H1 (cell line): ENCODE results near the gene MAPK8. TPM values are rescaled to one million over a fixed set of nuclear protein-coding genes. Genes with fewer than 3 reads are reported as not detected.

Source experiments
- CTCF ChIA-PET: fragments of 300-600 bp; sonication (Branson Sonifier 250); formaldehyde crosslinking; loops from one replicate; lab custom pipeline; 2021; ENCODE audit not compliant: partially characterized antibody; lab: Charles Lee
- POLR2A ChIA-PET: fragments of 300-600 bp; sonication (Branson Sonifier 250); formaldehyde crosslinking; loops from one replicate; lab custom pipeline; 2021; ENCODE audit warnings: inconsistent platforms; ENCODE audit not compliant: partially characterized antibody; lab: Charles Lee
- DNase-seq, 2 experiments: peaks; one replicate each; pipeline versions ENCODE4 v3.0.0 to v3.0.0-alpha.2; 2010 to 2022; ENCODE audit warnings: low spot score in 2 of 2, low read depth in 1 of 2, mixed read lengths in 1 of 2
- FAIRE-seq: peaks from 2 replicates; lab custom pipeline; 2011; peaks lifted over from hg19 to GRCh38; lab: Jason Lieb, UNC
- H2AFZ ChIP-seq: 2 replicates; pipeline ENCODE4 v1.8.1; 2012; ENCODE audit warnings: low read length, inconsistent platforms
- H2AK5ac ChIP-seq: 2 replicates; pipeline ENCODE4 v1.6.1; 2013; ENCODE audit warnings: low read depth, low read length
- H2BK120ac ChIP-seq: replicated peaks from 2 replicates; pipeline ENCODE3; 2013; ENCODE audit warnings: low read depth, low read length, inconsistent platforms
- H2BK12ac ChIP-seq: 2 replicates; pipeline ENCODE4 v1.6.1; 2013; ENCODE audit warnings: low read depth, low read length
- H2BK15ac ChIP-seq: 2 replicates; pipeline ENCODE4 v1.6.1; 2013; ENCODE audit warnings: low read length
- H2BK20ac ChIP-seq: 2 replicates; pipeline ENCODE4 v1.6.1; 2013; ENCODE audit warnings: low read length
- H2BK5ac ChIP-seq: 2 replicates; pipeline ENCODE4 v1.6.1; 2013; ENCODE audit warnings: low read depth, low read length
- H3K14ac ChIP-seq: 2 replicates; pipeline ENCODE4 v1.6.1; 2013; ENCODE audit warnings: inconsistent platforms; ENCODE audit not compliant: insufficient read length
- H3K18ac ChIP-seq: 2 replicates; pipeline ENCODE4 v1.6.1; 2013; ENCODE audit warnings: low read length; ENCODE audit errors: extremely low read depth
- H3K23ac ChIP-seq: 2 replicates; pipeline ENCODE4 v1.6.1; 2013; ENCODE audit warnings: inconsistent platforms; ENCODE audit not compliant: insufficient read length
- H3K23me2 ChIP-seq: 2 replicates; pipeline ENCODE4 v1.6.1; 2013; ENCODE audit warnings: low read depth, low read length
- H3K27ac ChIP-seq: 2 replicates; pipeline ENCODE4 v1.6.1; 2011; ENCODE audit warnings: low read depth, low read length, inconsistent platforms
- H3K27me3 ChIP-seq, 4 experiments: replicated peaks in 1 of 4; 1 replicate in 1 of 4; 2 replicates in 3 of 4; pipeline versions ENCODE4 v1.6.1 to v1.8.1; 2011 to 2013; ENCODE audit warnings: low read length in 3 of 4, mild to moderate bottlenecking in 3 of 4, inconsistent platforms in 2 of 4, mixed read lengths in 2 of 4, moderate library complexity in 1 of 4; ENCODE audit not compliant: control insufficient read depth in 3 of 4, insufficient read depth in 3 of 4; ENCODE audit errors: extremely low read depth in 1 of 4
- H3K36me3 ChIP-seq, 4 experiments: 2 replicates each; pipeline versions ENCODE4 v1.6.1 to v1.8.1; 2011 to 2013; ENCODE audit warnings: mild to moderate bottlenecking in 4 of 4, low read length in 3 of 4, moderate library complexity in 2 of 4, control low read depth in 1 of 4, inconsistent platforms in 1 of 4; ENCODE audit not compliant: insufficient read depth in 4 of 4, control insufficient read depth in 2 of 4
- H3K4ac ChIP-seq: replicated peaks from 2 replicates; pipeline ENCODE3; 2013; ENCODE audit warnings: low read length, low read depth, mixed read lengths, inconsistent platforms; ENCODE audit not compliant: insufficient read length
- H3K4me1 ChIP-seq, 4 experiments: replicated peaks in 1 of 4; 1 replicate in 1 of 4; 2 replicates in 3 of 4; pipeline versions ENCODE4 v1.6.1 to v1.8.1; 2011 to 2013; ENCODE audit warnings: low read length in 3 of 4, inconsistent platforms in 2 of 4, mixed read lengths in 1 of 4; ENCODE audit not compliant: insufficient read depth in 4 of 4, control insufficient read depth in 3 of 4
- H3K4me2 ChIP-seq, 2 experiments: 2 replicates each; pipeline versions ENCODE4 v1.6.1 to v1.8.1; 2011 to 2013; ENCODE audit warnings: low read depth in 2 of 2, low read length in 2 of 2, control low read depth in 1 of 2, inconsistent platforms in 1 of 2, mild to moderate bottlenecking in 1 of 2; ENCODE audit not compliant: insufficient read depth in 1 of 2
- H3K4me3 ChIP-seq, 4 experiments: fragments of 200-600, 300-600 bp in 1 of 4; sonication (generic), shearing (Covaris generic), sonication (Bioruptor Twin) in 1 of 4; 2 replicates each; pipeline versions ENCODE4 v1.5.1 to v1.8.1; 2011 to 2016; ENCODE audit warnings: low read length in 4 of 4, low read depth in 3 of 4, control low read depth in 2 of 4, inconsistent platforms in 2 of 4, mild to moderate bottlenecking in 2 of 4, mixed read lengths in 1 of 4, moderate library complexity in 1 of 4; ENCODE audit not compliant: insufficient read depth in 2 of 4; ENCODE audit errors: extremely low read depth in 1 of 4
- H3K56ac ChIP-seq: replicated peaks from 2 replicates; pipeline ENCODE3; 2013; ENCODE audit warnings: low read depth, mild to moderate bottlenecking, mixed read lengths, low read length, inconsistent platforms; ENCODE audit not compliant: insufficient read length
- H3K79me1 ChIP-seq: 2 replicates; pipeline ENCODE4 v1.6.1; 2013; ENCODE audit warnings: low read depth, low read length, control low read depth
- H3K79me2 ChIP-seq, 2 experiments: 2 replicates each; pipeline versions ENCODE4 v1.6.1 to v1.8.1; 2012 to 2013; ENCODE audit warnings: low read length in 2 of 2, mild to moderate bottlenecking in 2 of 2, inconsistent platforms in 1 of 2; ENCODE audit not compliant: insufficient read depth in 2 of 2, control insufficient read depth in 1 of 2
- H3K9ac ChIP-seq, 4 experiments: replicated peaks in 1 of 4; 1 replicate in 1 of 4; 2 replicates in 3 of 4; pipeline versions ENCODE4 v1.6.1 to v1.8.1; 2011 to 2013; ENCODE audit warnings: low read depth in 3 of 4, low read length in 3 of 4, control low read depth in 2 of 4, mild to moderate bottlenecking in 2 of 4, moderate library complexity in 2 of 4, inconsistent platforms in 1 of 4; ENCODE audit errors: extremely low read depth in 1 of 4
- H3K9me3 ChIP-seq, 2 experiments: 2 replicates each; pipeline versions ENCODE4 v1.6.1 to v1.8.1; 2012 to 2013; ENCODE audit warnings: mild to moderate bottlenecking in 2 of 2, moderate library complexity in 2 of 2, control low read depth in 1 of 2, inconsistent platforms in 1 of 2, low read depth in 1 of 2, low read length in 1 of 2, mixed read lengths in 1 of 2; ENCODE audit not compliant: insufficient read depth in 2 of 2
- H4K20me1 ChIP-seq, 2 experiments: replicated peaks in 1 of 2; 2 replicates each; pipeline versions ENCODE3 to v1.8.1; 2011 to 2013; ENCODE audit warnings: inconsistent platforms in 2 of 2, low read length in 2 of 2, mild to moderate bottlenecking in 1 of 2; ENCODE audit not compliant: insufficient read depth in 2 of 2, control insufficient read depth in 1 of 2
- H4K5ac ChIP-seq: 2 replicates; pipeline ENCODE4 v1.6.1; 2013; ENCODE audit warnings: low read length, low read depth, mixed read lengths, inconsistent platforms; ENCODE audit not compliant: insufficient read length
- H4K8ac ChIP-seq: 2 replicates; pipeline ENCODE4 v1.8.0; 2013; ENCODE audit warnings: mild to moderate bottlenecking, moderate library complexity, low read length, inconsistent platforms; ENCODE audit not compliant: insufficient read depth; ENCODE audit errors: extremely low read depth
- H4K91ac ChIP-seq: replicated peaks from 2 replicates; pipeline ENCODE3; 2013; ENCODE audit warnings: low read length, mixed read lengths, inconsistent platforms; ENCODE audit not compliant: insufficient read length
- CTBP2 ChIP-seq: IDR thresholded peaks from 2 replicates; pipeline ENCODE4 v1.7.0; 2011; ENCODE audit warnings: borderline replicate concordance, mild to moderate bottlenecking, moderate library complexity, mixed read lengths, low read length; ENCODE audit not compliant: insufficient read depth, insufficient read length
- POLR2A ChIP-seq, 2 experiments: IDR thresholded peaks; 1 replicate in 1 of 2; 2 replicates in 1 of 2; pipeline ENCODE4 v1.6.1; 2011; ENCODE audit warnings: low read depth in 2 of 2, low read length in 2 of 2, mild to moderate bottlenecking in 2 of 2; ENCODE audit errors: control extremely low read depth in 1 of 2
- WGBS, 2 experiments: shearing (Covaris generic) in 1 of 2; methylation state at CpG; one replicate each; pipeline versions ENCODE4 v1.1.6 to v1.1.7; 2013 to 2015; ENCODE audit warnings: low lambda C conversion rate in 2 of 2, mixed read lengths in 2 of 2, inconsistent platforms in 1 of 2, low coverage in 1 of 2, missing lambda C conversion rate in 1 of 2; ENCODE audit not compliant: insufficient replicate concordance in 2 of 2, insufficient coverage in 1 of 2, insufficient read length in 1 of 2; ENCODE audit errors: extremely low coverage in 1 of 2, missing lambda C conversion rate in 1 of 2; 5-methylcytosine and 5-hydroxymethylcytosine counted together
- polyA plus RNA-seq, 7 experiments: library from polyadenylated mRNA; depleted of rRNA in 3 of 7; stranded (reverse) in 5 of 7; unstranded in 2 of 7; fragments of >200 nt in 5 of 7; fragments of 200-250 nt in 2 of 7; gene quantifications; 1 replicate in 5 of 7; 2 replicates in 1 of 7; 4 replicates in 1 of 7; pipeline versions ENCODE4 v1.2.1 to v1.2.3, GENCODE V29; 2011 to 2013; ENCODE audit warnings: missing spikeins in 2 of 7, mixed read lengths in 2 of 7
- total RNA-seq: library from RNA; stranded (reverse); fragmentation: NEBNext Ultra II Directional; extraction: Animal tissue kit (Norgen Biotek cat#: 25700); gene quantifications from 2 replicates; pipeline ENCODE4 v1.2.1, GENCODE V29; 2021

MAPK8 gene
- total and polyA plus RNA-seq, 2 of the 8 experiments (the other 6 are each of a cell fraction or from before 2014, with no cell fraction given) = 23.3 to 71.3 TPM

DNA sequence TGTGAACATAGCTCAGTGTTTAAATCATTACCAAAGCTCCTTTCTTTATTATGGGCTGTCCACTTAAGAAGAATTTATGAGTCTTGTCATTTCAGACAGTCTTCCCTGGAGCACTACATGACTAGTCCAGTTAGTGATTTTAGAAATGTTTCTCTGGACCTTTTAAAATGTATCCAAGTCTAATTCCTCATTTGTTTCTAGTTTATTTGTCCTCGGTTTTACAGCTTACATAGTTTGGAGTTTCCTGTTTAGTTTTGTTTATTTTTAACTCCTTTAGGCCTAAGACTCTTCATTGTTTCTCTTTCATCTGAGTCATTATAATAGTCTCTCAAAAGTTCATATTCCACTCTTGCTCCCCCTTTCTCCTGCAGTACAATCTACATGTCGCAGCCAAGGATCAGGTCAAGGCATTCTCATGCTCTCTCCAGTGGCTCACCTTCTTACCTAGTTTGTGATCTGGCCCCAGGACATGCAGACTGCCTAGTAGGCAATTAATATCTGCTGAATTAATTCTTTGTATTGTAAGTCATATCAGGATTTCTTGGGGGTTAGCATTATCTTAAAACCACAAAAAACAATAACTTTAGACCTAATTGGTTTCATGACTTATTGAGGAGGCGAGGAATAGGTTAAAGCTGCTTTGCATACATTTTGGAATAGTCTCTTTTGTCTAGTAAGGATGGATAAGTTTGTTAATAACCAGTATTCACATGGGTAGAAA is 93.8 kb downstream of the MAPK8 start:
- DNase-seq (no peak), FAIRE-seq (no peak)
- H4K91ac ChIP-seq = no peak overlapping the region
- H3K9me3 ChIP-seq = no peaks in the 10 kb centered on the region
- H3K18ac ChIP-seq = no peak overlapping the region
- H3K36me3 ChIP-seq = peaks cover 0 to 2% (median 0%) of the 10 kb centered on the region in 4 experiments; a peak in 3 of 8 replicates
- no peak overlapping the region for H2BK20ac ChIP-seq
- no peaks in the 10 kb centered on the region for H3K23me2 ChIP-seq
- H3K4me2 ChIP-seq = peak overlapping the region in 1 of 2 experiments; percentile 80; a peak in 1 of 4 replicates
- no peak overlapping the region for H3K27ac ChIP-seq
- CTCF ChIA-PET = interaction anchor here (1.4 to 1.8 kb wide), 3 partner anchors 16 to 63 kb away, joined by 3 to 20 read pairs (median 4); no protein-coding TSS in a partner anchor
- H2BK120ac ChIP-seq = no peak overlapping the region
- POLR2A ChIA-PET = no interaction called here
- H2AFZ ChIP-seq = no peak overlapping the region
- H2BK12ac ChIP-seq = no peak overlapping the region
- H4K8ac ChIP-seq = no peak overlapping the region
- H3K56ac ChIP-seq = no peak overlapping the region
- H4K20me1 ChIP-seq = peaks cover 5 to 7% of the 10 kb centered on the region in 2 experiments
- no peak overlapping the region; a peak in 1 of 8 replicates for H3K4me3 ChIP-seq
- no peak overlapping the region for H3K4ac ChIP-seq
- H3K79me2 ChIP-seq = peaks cover 0 to 21% of the 10 kb centered on the region in 2 experiments; a peak in 2 of 4 replicates
- H3K23ac ChIP-seq = no peak overlapping the region
- H3K9ac ChIP-seq = no peak overlapping the region
- no peak for TF ChIP-seq CTBP2
- no peak for TF ChIP-seq POLR2A (IDR thresholded peaks at IDR 0.05; ENCODE audit: control extremely low read depth in 1 of 2, low read depth in 2 of 2, low read length in 2 of 2)
- no peak overlapping the region for H4K5ac ChIP-seq
- 83% methylated on average over 3 of the region's 3 CpGs; no CpG with 5 or more reads in 1 of the 2 experiments for WGBS, 2 experiments
- H2BK15ac ChIP-seq = no peak overlapping the region
- H3K79me1 ChIP-seq = no peaks in the 10 kb centered on the region; the same call in 1 of the 2 replicates
- H3K27me3 ChIP-seq = no peaks in the 10 kb centered on the region; a peak in 1 of 7 replicates
- peaks cover 4 to 13% (median 6%) of the 10 kb centered on the region in 4 experiments; a peak in 6 of 7 replicates for H3K4me1 ChIP-seq
- H3K14ac ChIP-seq = no peak overlapping the region
- no peak overlapping the region for H2BK5ac ChIP-seq
- no peak overlapping the region for H2AK5ac ChIP-seq
